WERI-Rb-1 (cell line): ENCODE data around the gene TCF3.

Source experiments
- DNase-seq: peaks from one replicate; pipeline ENCODE4 v3.0.0-alpha.2; 2020
- H3K27ac ChIP-seq: fragments of 250-450 bp; sonication (Bioruptor Pico); 2 replicates; pipeline ENCODE4 v1.5.1; 2020; ENCODE audit warnings: mild to moderate bottlenecking, moderate library complexity
- H3K27me3 ChIP-seq: fragments of 250-450 bp; sonication (Bioruptor Pico); 2 replicates; pipeline ENCODE4 v1.5.1; 2021; ENCODE audit warnings: mild to moderate bottlenecking, low read depth, moderate library complexity; ENCODE audit not compliant: insufficient read depth, severe bottlenecking
- H3K36me3 ChIP-seq: fragments of 250-450 bp; sonication (Bioruptor Pico); 2 replicates; pipeline ENCODE4 v1.5.1; 2020; ENCODE audit warnings: mild to moderate bottlenecking, moderate library complexity
- H3K4me3 ChIP-seq: 2 replicates; pipeline ENCODE4 v1.5.1; 2011; ENCODE audit warnings: low read depth, mild to moderate bottlenecking, control low read depth, low read length
- H3K9me3 ChIP-seq: fragments of 250-450 bp; sonication (Bioruptor Pico); 2 replicates; pipeline ENCODE4 v1.5.1; 2021; ENCODE audit warnings: mild to moderate bottlenecking, moderate library complexity; ENCODE audit not compliant: severe bottlenecking
- TF ChIP-seq, protein P1 (sequence below): IDR thresholded peaks from 2 replicates; pipeline ENCODE4 v1.5.1; 2011; ENCODE audit warnings: low read depth, mild to moderate bottlenecking, control low read depth, inconsistent platforms, low read length

TCF3 gene

DNA sequence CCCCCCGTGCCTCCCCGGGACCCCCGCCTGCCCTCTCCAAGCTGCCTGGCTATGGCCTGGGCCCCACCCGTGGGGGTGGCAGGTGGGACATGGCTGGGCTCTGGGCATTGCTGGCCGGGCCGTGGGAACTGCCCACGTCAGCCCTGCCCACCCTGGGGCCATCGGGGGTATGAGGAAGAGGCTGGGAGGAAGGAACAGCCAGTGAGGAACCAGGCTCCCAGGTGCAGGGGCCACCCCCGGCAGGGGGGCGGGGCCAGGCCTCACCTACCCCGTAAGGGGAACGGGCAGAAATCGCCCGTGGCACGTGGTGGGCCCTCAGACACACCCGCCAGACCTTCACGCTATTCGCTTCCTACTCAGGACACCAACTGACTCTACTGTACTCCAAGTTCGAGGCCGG, 22.4 kb downstream of the TCF3 start:
- Histone ChIP-seq H3K27ac (no peak overlapping the region), H3K27me3 (no peaks in the 10 kb centered on the region), H3K4me3 (no peak overlapping the region), H3K9me3 (no peaks in the 10 kb centered on the region), H3K36me3 (peaks cover 62% of the 10 kb centered on the region)
- no peak for DNase-seq
- TF ChIP-seq, protein P1, sequence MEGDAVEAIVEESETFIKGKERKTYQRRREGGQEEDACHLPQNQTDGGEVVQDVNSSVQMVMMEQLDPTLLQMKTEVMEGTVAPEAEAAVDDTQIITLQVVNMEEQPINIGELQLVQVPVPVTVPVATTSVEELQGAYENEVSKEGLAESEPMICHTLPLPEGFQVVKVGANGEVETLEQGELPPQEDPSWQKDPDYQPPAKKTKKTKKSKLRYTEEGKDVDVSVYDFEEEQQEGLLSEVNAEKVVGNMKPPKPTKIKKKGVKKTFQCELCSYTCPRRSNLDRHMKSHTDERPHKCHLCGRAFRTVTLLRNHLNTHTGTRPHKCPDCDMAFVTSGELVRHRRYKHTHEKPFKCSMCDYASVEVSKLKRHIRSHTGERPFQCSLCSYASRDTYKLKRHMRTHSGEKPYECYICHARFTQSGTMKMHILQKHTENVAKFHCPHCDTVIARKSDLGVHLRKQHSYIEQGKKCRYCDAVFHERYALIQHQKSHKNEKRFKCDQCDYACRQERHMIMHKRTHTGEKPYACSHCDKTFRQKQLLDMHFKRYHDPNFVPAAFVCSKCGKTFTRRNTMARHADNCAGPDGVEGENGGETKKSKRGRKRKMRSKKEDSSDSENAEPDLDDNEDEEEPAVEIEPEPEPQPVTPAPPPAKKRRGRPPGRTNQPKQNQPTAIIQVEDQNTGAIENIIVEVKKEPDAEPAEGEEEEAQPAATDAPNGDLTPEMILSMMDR: no peak

DNA sequence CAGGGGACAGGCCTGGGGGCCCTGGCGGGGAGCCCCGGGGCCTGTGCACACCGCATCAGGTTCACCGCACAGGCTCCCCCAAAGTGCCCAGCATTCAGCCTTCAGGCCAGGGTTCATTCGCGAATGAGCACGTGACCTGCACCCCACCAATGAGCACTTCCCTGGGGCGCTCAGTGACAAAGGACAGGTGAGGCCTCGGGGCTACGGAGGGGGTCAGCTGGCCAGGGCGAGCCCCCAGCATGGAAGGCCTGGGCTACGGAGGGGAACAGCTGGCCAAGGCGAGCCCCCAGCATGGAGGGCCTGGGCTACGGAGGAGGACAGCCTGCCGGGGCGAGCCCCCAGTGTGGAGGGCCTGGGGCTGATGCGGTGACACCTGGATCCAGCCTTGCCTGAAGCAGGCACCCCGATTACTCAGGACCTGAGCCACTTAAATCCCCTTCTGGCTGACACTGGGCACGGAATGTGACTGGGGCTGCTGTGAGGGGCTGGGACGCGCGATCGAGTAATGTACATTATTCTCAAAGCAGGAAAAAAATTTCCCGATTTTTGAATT, 23.1 kb downstream of the TCF3 start:
- DNase-seq: no peak
- TF ChIP-seq, protein P1: no peak
- Histone ChIP-seq H3K27ac (no peak overlapping the region), H3K9me3 (no peaks in the 10 kb centered on the region), H3K36me3 (peaks cover 62% of the 10 kb centered on the region), H3K4me3 (no peak overlapping the region), H3K27me3 (no peaks in the 10 kb centered on the region)

DNA sequence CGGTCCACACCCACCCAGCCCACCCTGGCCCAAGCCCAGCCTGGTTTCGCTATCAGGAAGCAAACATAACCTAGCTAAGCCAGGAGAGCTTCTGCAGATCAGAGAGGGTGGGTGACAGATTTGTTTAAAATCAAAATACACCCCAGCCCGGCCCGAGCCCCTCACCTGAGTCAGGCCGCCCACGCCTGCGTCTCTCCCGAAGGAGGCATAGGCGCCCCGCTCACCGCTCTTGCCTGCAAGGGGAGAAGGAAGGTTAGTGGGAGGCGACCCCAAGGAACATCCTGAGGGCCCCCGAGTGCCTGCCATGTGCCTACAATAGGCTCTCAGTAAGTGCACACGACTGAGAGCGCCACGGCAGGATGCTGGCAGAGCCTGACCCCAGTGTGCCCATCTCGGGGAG, 25.2 kb downstream of the TCF3 start:
- Histone ChIP-seq H3K27ac (no peak overlapping the region), H3K36me3 (peaks cover 60% of the 10 kb centered on the region), H3K9me3 (no peaks in the 10 kb centered on the region), H3K27me3 (no peaks in the 10 kb centered on the region), H3K4me3 (no peak overlapping the region)
- TF ChIP-seq, protein P1: no peak
- no peak for DNase-seq

DNA sequence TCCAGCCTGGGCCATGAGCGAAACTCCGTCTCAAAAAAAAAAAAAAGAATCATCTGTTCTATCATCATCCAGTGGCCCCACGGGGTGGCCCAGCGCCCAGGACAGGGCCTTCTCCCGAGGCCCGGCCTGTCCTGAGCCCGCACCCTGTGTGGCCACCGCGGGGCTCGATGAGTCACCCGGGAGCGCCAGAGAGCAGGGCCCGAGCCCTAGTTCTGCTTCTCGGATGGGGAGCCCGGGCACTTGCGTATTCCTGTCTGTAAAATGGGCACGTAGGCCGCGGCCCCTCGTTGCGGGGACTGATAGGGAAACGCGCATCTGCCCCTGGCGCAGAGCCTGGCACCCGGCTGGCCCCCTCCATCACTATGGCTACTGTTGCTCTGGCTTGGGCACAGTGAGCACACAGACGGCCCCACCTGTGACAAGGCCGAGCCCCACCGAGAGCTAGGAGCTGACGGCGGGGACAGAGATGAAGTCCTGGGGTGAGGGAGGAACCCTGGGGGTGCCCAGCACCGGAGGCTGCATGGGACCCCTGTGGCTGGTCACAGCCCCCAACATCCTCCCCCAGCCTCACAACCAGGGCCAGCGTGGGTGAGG, 25.9 kb downstream of the TCF3 start:
- H3K27ac ChIP-seq: no peak overlapping the region

DNA sequence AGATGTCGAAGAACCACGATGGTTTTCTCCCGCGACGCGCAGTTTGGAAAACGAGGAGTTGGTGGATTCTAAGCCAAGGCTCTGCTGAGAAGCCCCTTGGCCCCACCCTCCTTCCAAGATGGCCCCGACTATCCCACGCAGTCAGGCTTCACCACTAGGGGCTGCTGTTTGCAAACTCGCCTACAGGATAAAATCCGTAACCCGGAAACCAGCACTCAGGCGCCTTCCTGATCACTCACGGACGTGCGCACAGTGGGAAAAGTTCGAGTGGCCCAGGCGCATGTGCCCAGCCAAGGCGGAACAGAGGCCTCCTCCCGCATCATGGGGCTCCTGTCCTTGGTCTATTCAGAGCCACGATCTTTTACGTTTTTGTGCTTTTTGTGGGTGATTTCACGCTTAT, 28.0 kb downstream of the TCF3 start:
- 0 out of 2 replicates have a peak overlapping the region, but pooled peaks have one; percentile 8 for H3K27ac ChIP-seq
- peak; percentile 88 for DNase-seq
- H3K4me3 ChIP-seq: no peak overlapping the region
- TF ChIP-seq, protein P1: peak; percentile 96
- peaks cover 63% of the 10 kb centered on the region for H3K36me3 ChIP-seq
- H3K27me3 ChIP-seq: no peaks in the 10 kb centered on the region
- H3K9me3 ChIP-seq: no peaks in the 10 kb centered on the region

More for the DNA sequence above, 25.9 kb downstream of the TCF3 start:
- H3K36me3 ChIP-seq: peaks cover 59% of the 10 kb centered on the region
- H3K4me3 ChIP-seq: no peak overlapping the region
- DNase-seq: no peak
- TF ChIP-seq, protein P1: no peak
- no peaks in the 10 kb centered on the region for H3K9me3 ChIP-seq
- no peaks in the 10 kb centered on the region for H3K27me3 ChIP-seq

DNA sequence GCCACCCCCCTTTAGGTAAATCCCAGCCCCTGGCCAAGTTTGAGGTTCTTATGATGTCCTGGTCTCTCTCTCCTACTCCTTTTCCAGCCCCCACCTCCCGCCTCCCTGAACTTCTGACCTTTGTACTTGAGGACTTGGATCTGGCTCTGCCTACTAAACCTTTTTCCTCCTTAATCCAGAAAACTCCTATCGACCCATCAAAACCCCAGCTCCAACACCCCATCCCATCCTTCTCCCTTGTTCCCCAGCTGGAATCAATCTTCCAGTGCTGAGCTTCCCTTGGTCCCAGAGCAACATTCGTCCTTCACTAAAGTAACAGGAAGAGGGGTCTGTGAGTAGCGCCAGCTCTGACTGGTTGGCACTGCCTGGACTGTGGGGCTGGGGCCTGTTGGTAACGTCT, 29.9 kb downstream of the TCF3 start:
- TF ChIP-seq, protein P1: no peak
- Histone ChIP-seq H3K9me3 (no peaks in the 10 kb centered on the region), H3K27me3 (no peaks in the 10 kb centered on the region), H3K4me3 (no peak overlapping the region), H3K27ac (no peak overlapping the region), H3K36me3 (peaks cover 81% of the 10 kb centered on the region)
- no peak for DNase-seq
